WTC11 (cell line): ENCODE measurements around the gene KRT76. TPM values are rescaled to one million over a fixed set of nuclear protein-coding genes. Genes with fewer than 3 reads are reported as not detected.

Experiments used
- ATAC-seq: fragments of 200-7000 bp; cut with Tn5 transposase; 2 replicates; pipeline ENCODE4 v1.10.0; 2021; ENCODE audit warnings: mild to moderate bottlenecking, moderate library complexity
- CTCF ChIA-PET: fragments of 300-600 bp; sonication (Branson Sonifier 250); formaldehyde crosslinking; loops from one replicate; lab custom pipeline; 2021; ENCODE audit warnings: antibody characterized with exemption; lab: Charles Lee
- POLR2A ChIA-PET: fragments of 350-600 bp; sonication (Branson Sonifier 250); formaldehyde crosslinking; loops from one replicate; lab custom pipeline; 2021; ENCODE audit warnings: antibody characterized with exemption; lab: Charles Lee
- DNase-seq: peaks from one replicate; pipeline ENCODE4 v3.0.0; 2021; ENCODE audit warnings: low spot score
- H3K27ac Mint-ChIP-seq: 2 replicates; pipeline ENCODE4 v1.8.0; 2021; ENCODE audit warnings: mixed read lengths
- H3K27me3 Mint-ChIP-seq: 2 replicates; pipeline ENCODE4 v1.8.0; 2021; ENCODE audit warnings: low read depth, mild to moderate bottlenecking, moderate library complexity, mixed read lengths
- H3K36me3 Mint-ChIP-seq: 2 replicates; pipeline ENCODE4 v1.8.0; 2021; ENCODE audit warnings: mixed read lengths
- H3K4me1 Mint-ChIP-seq: 2 replicates; pipeline ENCODE4 v1.8.0; 2022; ENCODE audit warnings: mixed read lengths
- H3K4me3 Mint-ChIP-seq: 2 replicates; pipeline ENCODE4 v1.8.0; 2021; ENCODE audit warnings: mild to moderate bottlenecking, moderate library complexity, mixed read lengths
- H3K9me3 Mint-ChIP-seq: 2 replicates; pipeline ENCODE4 v1.8.0; 2021; ENCODE audit warnings: mixed read lengths
- FOXK1 ChIP-seq: sonication (generic); formaldehyde crosslinking; IDR thresholded peaks from 2 replicates; pipeline ENCODE4 v1.8.0; 2022; ENCODE audit warnings: mild to moderate bottlenecking, moderate library complexity, missing genetic modification reagents
- FOXP1 ChIP-seq: sonication (generic); formaldehyde crosslinking; IDR thresholded peaks from 2 replicates; pipeline ENCODE4 v1.8.0; 2022; ENCODE audit warnings: missing genetic modification reagents, mild to moderate bottlenecking, moderate library complexity, borderline replicate concordance
- JAZF1 ChIP-seq: fragments of 250-450 bp; sonication (Bioruptor Pico); IDR thresholded peaks from 2 replicates; pipeline ENCODE4 v1.9.0; 2021; ENCODE audit warnings: moderate library complexity, mild to moderate bottlenecking, inconsistent platforms
- JUN ChIP-seq: sonication (generic); formaldehyde crosslinking; IDR thresholded peaks from 2 replicates; pipeline ENCODE4 v1.8.0; 2023; ENCODE audit warnings: mild to moderate bottlenecking, missing genetic modification reagents
- MYBL2 ChIP-seq: sonication (generic); formaldehyde crosslinking; IDR thresholded peaks from 2 replicates; pipeline ENCODE4 v1.8.1; 2023; ENCODE audit warnings: mild to moderate bottlenecking, moderate library complexity, missing genetic modification reagents
- NR3C1 ChIP-seq: sonication (generic); formaldehyde crosslinking; conservative IDR thresholded peaks from 2 replicates; pipeline ENCODE4 v1.8.1; 2023; ENCODE audit warnings: low read depth, mild to moderate bottlenecking, missing genetic modification reagents
- RORB ChIP-seq: fragments of 250-450 bp; sonication (Bioruptor Pico); IDR thresholded peaks from 2 replicates; pipeline ENCODE4 v1.9.0; 2021; ENCODE audit warnings: mild to moderate bottlenecking
- SOX15 ChIP-seq: fragments of 250-450 bp; sonication (Bioruptor Pico); IDR thresholded peaks from 2 replicates; pipeline ENCODE4 v1.9.0; 2021; ENCODE audit warnings: mild to moderate bottlenecking
- TEAD1 ChIP-seq: sonication (generic); formaldehyde crosslinking; IDR thresholded peaks from 2 replicates; pipeline ENCODE4 v1.8.0; 2022; ENCODE audit warnings: mild to moderate bottlenecking, missing genetic modification reagents
- TP53 ChIP-seq: sonication (generic); formaldehyde crosslinking; IDR thresholded peaks from 2 replicates; pipeline ENCODE4 v1.8.1; 2023; ENCODE audit warnings: mild to moderate bottlenecking, missing genetic modification reagents
- ZNF121 ChIP-seq: sonication (generic); formaldehyde crosslinking; IDR thresholded peaks from 2 replicates; pipeline ENCODE4 v1.8.0; 2023; ENCODE audit warnings: missing genetic modification reagents
- ZNF219 ChIP-seq: sonication (generic); formaldehyde crosslinking; IDR thresholded peaks from 2 replicates; pipeline ENCODE4 v1.8.0; 2023; ENCODE audit warnings: missing genetic modification reagents, mild to moderate bottlenecking, borderline replicate concordance
- total RNA-seq: library from RNA; stranded (reverse); gene quantifications from 3 replicates; pipeline ENCODE4 v1.2.3, GENCODE V29; 2021
- TF ChIP-seq, protein P1 (sequence below): sonication (generic); formaldehyde crosslinking; IDR thresholded peaks from 2 replicates; pipeline ENCODE4 v1.8.1; 2022; ENCODE audit warnings: low read depth, missing genetic modification reagents, borderline replicate concordance
- TF ChIP-seq, protein P2 (sequence below): sonication (generic); formaldehyde crosslinking; IDR thresholded peaks from 2 replicates; pipeline ENCODE4 v1.8.0; 2022; ENCODE audit warnings: mild to moderate bottlenecking, missing genetic modification reagents
- TF ChIP-seq, protein P3 (sequence below): sonication (generic); formaldehyde crosslinking; IDR thresholded peaks from 2 replicates; pipeline ENCODE4 v1.8.0; 2022; ENCODE audit warnings: mild to moderate bottlenecking, missing genetic modification reagents
- TF ChIP-seq, protein P4 (sequence below): sonication (generic); formaldehyde crosslinking; IDR thresholded peaks from 2 replicates; pipeline ENCODE4 v1.8.1; 2022; ENCODE audit warnings: mild to moderate bottlenecking, moderate library complexity, missing genetic modification reagents
- TF ChIP-seq, protein P5 (sequence below): fragments of 200-600 bp; IDR thresholded peaks from 2 replicates; pipeline ENCODE4 v1.8.0; 2022; ENCODE audit warnings: antibody characterized with exemption
- TF ChIP-seq, protein P6 (sequence below): sonication (generic); formaldehyde crosslinking; IDR thresholded peaks from 2 replicates; pipeline ENCODE4 v1.8.1; 2023; ENCODE audit warnings: mild to moderate bottlenecking, missing genetic modification reagents, moderate library complexity
- TF ChIP-seq, protein P7 (sequence below): fragments of 250-450 bp; sonication (Bioruptor Pico); IDR thresholded peaks from 2 replicates; pipeline ENCODE4 v1.9.0; 2021; ENCODE audit warnings: mild to moderate bottlenecking
- TF ChIP-seq, protein P8 (sequence below): sonication (generic); formaldehyde crosslinking; IDR thresholded peaks from 2 replicates; pipeline ENCODE4 v1.8.0; 2022; ENCODE audit warnings: mild to moderate bottlenecking, missing genetic modification reagents
- TF ChIP-seq, protein P9 (sequence below): sonication (generic); formaldehyde crosslinking; conservative IDR thresholded peaks from 2 replicates; pipeline ENCODE4 v1.8.1; 2022; ENCODE audit warnings: mild to moderate bottlenecking, missing genetic modification reagents
- TF ChIP-seq, protein P10 (sequence below): sonication (generic); formaldehyde crosslinking; IDR thresholded peaks from 2 replicates; pipeline ENCODE4 v1.8.0; 2022; ENCODE audit warnings: mild to moderate bottlenecking, missing genetic modification reagents
- TF ChIP-seq, protein P11 (sequence below): sonication (generic); formaldehyde crosslinking; IDR thresholded peaks from 2 replicates; pipeline ENCODE4 v1.8.1; 2023; ENCODE audit warnings: mild to moderate bottlenecking, missing genetic modification reagents, moderate library complexity

The KRT76 gene
- total RNA-seq, 1 experiment from 2014 or later, result not detected

DNA sequence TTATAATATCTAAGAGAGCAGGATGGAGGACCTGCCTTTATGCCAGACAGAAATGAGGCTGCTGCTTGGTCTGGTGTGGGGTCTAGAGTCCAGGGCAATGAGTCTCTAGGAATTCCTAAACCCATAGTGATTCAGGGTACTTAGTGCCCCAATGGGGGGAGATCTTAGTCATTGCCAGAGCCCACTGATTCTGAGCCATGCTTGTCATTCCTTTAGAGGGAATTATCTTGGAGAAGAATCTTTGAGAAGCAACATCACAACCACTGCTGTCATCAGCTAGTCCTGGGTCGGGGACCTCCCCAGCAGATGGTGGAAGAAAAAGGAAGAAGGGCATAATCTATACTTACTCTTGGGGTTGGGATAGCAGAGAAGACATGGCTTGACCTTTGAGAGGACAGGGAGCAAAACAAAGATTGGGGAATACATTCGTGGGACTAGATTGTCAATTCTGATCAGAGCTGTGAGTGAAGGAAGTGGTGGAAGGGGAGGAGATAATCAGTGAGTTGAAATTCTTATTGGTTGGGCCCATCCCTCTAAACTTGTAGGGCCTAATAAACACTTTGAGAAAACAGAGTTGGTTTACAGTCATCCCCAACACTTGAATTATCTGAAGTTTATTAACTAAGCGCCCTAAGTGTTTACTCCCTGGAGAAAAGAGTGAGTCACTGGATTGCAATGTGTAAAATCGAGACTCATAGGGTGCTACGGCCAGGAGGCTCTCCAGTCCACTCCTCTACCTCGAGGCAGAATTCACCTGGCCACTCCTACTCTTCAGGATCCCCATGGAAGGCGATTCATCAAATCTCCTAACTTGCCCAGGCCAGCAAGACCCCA is 21.7 kb upstream of the KRT76 start:
- Mint-ChIP-seq H3K36me3 (no peaks in the 10 kb centered on the region), H3K9me3 (no peaks in the 10 kb centered on the region), H3K27ac (no peak overlapping the region), H3K27me3 (no peaks in the 10 kb centered on the region; the same call in 1 of the 2 replicates), H3K4me3 (no peak overlapping the region), H3K4me1 (peaks cover 31% of the 10 kb centered on the region)
- ChIA-PET POLR2A (no interaction called here), CTCF (interaction anchor here (0.7 to 0.8 kb wide), 2 partner anchors 17 to 81 kb away, joined by 3 to 4 read pairs; no protein-coding TSS in a partner anchor)
- no peak for ATAC-seq
- TF ChIP-seq FOXP1 (CRISPR knock-in tag) (no peak), JUN (no peak), JAZF1 (CRISPR knock-in tag) (no peak), MYBL2 (CRISPR knock-in tag) (no peak), TP53 (no peak), FOXK1 (CRISPR knock-in tag) (no peak), RORB (CRISPR knock-in tag) (no peak), ZNF121 (no peak), TEAD1 (CRISPR knock-in tag) (no peak)
- TF ChIP-seq, protein P1, sequence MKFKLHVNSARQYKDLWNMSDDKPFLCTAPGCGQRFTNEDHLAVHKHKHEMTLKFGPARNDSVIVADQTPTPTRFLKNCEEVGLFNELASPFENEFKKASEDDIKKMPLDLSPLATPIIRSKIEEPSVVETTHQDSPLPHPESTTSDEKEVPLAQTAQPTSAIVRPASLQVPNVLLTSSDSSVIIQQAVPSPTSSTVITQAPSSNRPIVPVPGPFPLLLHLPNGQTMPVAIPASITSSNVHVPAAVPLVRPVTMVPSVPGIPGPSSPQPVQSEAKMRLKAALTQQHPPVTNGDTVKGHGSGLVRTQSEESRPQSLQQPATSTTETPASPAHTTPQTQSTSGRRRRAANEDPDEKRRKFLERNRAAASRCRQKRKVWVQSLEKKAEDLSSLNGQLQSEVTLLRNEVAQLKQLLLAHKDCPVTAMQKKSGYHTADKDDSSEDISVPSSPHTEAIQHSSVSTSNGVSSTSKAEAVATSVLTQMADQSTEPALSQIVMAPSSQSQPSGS (CRISPR knock-in tag), result no peak
- TF ChIP-seq, protein P2, sequence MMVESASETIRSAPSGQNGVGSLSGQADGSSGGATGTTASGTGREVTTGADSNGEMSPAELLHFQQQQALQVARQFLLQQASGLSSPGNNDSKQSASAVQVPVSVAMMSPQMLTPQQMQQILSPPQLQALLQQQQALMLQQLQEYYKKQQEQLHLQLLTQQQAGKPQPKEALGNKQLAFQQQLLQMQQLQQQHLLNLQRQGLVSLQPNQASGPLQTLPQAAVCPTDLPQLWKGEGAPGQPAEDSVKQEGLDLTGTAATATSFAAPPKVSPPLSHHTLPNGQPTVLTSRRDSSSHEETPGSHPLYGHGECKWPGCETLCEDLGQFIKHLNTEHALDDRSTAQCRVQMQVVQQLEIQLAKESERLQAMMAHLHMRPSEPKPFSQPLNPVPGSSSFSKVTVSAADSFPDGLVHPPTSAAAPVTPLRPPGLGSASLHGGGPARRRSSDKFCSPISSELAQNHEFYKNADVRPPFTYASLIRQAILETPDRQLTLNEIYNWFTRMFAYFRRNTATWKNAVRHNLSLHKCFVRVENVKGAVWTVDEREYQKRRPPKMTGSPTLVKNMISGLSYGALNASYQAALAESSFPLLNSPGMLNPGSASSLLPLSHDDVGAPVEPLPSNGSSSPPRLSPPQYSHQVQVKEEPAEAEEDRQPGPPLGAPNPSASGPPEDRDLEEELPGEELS (CRISPR knock-in tag), result no peak
- TF ChIP-seq, protein P3, sequence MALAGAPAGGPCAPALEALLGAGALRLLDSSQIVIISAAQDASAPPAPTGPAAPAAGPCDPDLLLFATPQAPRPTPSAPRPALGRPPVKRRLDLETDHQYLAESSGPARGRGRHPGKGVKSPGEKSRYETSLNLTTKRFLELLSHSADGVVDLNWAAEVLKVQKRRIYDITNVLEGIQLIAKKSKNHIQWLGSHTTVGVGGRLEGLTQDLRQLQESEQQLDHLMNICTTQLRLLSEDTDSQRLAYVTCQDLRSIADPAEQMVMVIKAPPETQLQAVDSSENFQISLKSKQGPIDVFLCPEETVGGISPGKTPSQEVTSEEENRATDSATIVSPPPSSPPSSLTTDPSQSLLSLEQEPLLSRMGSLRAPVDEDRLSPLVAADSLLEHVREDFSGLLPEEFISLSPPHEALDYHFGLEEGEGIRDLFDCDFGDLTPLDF (CRISPR knock-in tag), result no peak
- TF ChIP-seq, protein P4, sequence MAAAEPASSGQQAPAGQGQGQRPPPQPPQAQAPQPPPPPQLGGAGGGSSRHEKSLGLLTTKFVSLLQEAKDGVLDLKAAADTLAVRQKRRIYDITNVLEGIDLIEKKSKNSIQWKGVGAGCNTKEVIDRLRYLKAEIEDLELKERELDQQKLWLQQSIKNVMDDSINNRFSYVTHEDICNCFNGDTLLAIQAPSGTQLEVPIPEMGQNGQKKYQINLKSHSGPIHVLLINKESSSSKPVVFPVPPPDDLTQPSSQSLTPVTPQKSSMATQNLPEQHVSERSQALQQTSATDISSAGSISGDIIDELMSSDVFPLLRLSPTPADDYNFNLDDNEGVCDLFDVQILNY, result no peak
- TF ChIP-seq, protein P5, sequence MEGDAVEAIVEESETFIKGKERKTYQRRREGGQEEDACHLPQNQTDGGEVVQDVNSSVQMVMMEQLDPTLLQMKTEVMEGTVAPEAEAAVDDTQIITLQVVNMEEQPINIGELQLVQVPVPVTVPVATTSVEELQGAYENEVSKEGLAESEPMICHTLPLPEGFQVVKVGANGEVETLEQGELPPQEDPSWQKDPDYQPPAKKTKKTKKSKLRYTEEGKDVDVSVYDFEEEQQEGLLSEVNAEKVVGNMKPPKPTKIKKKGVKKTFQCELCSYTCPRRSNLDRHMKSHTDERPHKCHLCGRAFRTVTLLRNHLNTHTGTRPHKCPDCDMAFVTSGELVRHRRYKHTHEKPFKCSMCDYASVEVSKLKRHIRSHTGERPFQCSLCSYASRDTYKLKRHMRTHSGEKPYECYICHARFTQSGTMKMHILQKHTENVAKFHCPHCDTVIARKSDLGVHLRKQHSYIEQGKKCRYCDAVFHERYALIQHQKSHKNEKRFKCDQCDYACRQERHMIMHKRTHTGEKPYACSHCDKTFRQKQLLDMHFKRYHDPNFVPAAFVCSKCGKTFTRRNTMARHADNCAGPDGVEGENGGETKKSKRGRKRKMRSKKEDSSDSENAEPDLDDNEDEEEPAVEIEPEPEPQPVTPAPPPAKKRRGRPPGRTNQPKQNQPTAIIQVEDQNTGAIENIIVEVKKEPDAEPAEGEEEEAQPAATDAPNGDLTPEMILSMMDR, result no peak
- TF ChIP-seq, protein P6, sequence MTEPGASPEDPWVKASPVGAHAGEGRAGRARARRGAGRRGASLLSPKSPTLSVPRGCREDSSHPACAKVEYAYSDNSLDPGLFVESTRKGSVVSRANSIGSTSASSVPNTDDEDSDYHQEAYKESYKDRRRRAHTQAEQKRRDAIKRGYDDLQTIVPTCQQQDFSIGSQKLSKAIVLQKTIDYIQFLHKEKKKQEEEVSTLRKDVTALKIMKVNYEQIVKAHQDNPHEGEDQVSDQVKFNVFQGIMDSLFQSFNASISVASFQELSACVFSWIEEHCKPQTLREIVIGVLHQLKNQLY, result no peak
- DNase-seq, result no peak

DNA sequence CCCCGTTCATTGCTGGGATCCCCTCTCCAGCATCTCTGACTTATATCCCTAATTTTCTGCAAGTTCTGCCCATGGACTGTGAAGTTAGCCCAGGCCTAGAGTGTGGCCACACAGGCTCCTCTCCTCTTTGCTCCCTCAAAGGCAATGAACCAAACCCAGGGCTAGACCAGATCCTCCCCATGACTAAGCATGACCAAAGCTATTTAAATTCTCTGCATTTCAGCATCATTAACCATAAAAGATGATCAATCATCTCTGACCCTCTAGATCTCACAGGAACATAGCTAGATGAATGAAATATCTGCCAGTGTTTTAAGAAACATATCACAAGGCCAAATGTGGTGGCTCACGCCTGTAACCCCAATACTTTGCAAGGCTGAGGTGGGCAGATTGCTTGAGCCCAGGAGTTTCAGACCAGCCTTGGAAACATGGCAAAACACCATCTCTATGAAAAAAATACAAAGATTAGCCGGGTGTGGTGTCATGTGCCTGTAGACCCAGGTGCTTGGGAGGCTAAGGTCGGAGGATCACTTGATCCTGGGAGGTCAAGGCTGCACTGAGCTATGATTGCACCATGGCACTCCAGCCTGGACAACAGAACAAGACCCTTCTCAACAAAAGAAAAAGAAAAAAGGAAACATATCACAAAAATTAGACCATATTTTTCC is 21.0 kb upstream of the KRT76 start:
- ATAC-seq (no peak), DNase-seq (no peak)
- Mint-ChIP-seq H3K4me3 (no peak overlapping the region), H3K27me3 (no peaks in the 10 kb centered on the region; the same call in 1 of the 2 replicates), H3K36me3 (no peaks in the 10 kb centered on the region), H3K9me3 (no peaks in the 10 kb centered on the region), H3K27ac (no peak overlapping the region), H3K4me1 (peaks cover 29% of the 10 kb centered on the region)
- ChIA-PET POLR2A (no interaction called here), CTCF (interaction anchor here (0.8 kb wide), 1 partner anchor 82 kb away, joined by 3 read pairs; no protein-coding TSS in a partner anchor)
- TF ChIP-seq, protein P7, sequence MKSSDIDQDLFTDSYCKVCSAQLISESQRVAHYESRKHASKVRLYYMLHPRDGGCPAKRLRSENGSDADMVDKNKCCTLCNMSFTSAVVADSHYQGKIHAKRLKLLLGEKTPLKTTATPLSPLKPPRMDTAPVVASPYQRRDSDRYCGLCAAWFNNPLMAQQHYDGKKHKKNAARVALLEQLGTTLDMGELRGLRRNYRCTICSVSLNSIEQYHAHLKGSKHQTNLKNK (CRISPR knock-in tag), result no peak
- TF ChIP-seq SOX15, result no peak
- TF ChIP-seq, protein P8, sequence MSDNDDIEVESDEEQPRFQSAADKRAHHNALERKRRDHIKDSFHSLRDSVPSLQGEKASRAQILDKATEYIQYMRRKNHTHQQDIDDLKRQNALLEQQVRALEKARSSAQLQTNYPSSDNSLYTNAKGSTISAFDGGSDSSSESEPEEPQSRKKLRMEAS (CRISPR knock-in tag), result no peak
- TF ChIP-seq, protein P9, sequence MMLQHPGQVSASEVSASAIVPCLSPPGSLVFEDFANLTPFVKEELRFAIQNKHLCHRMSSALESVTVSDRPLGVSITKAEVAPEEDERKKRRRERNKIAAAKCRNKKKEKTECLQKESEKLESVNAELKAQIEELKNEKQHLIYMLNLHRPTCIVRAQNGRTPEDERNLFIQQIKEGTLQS (CRISPR knock-in tag), result no peak
- TF ChIP-seq, protein P10, sequence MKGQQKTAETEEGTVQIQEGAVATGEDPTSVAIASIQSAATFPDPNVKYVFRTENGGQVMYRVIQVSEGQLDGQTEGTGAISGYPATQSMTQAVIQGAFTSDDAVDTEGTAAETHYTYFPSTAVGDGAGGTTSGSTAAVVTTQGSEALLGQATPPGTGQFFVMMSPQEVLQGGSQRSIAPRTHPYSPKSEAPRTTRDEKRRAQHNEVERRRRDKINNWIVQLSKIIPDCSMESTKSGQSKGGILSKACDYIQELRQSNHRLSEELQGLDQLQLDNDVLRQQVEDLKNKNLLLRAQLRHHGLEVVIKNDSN (CRISPR knock-in tag), result no peak
- TF ChIP-seq ZNF219 (CRISPR knock-in tag), result no peak
- TF ChIP-seq, protein P11, sequence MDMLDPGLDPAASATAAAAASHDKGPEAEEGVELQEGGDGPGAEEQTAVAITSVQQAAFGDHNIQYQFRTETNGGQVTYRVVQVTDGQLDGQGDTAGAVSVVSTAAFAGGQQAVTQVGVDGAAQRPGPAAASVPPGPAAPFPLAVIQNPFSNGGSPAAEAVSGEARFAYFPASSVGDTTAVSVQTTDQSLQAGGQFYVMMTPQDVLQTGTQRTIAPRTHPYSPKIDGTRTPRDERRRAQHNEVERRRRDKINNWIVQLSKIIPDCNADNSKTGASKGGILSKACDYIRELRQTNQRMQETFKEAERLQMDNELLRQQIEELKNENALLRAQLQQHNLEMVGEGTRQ (CRISPR knock-in tag), result no peak
- no peak for TF ChIP-seq NR3C1 (CRISPR knock-in tag)
